MCF 10A (cell line): ENCODE data around the gene ST8SIA2. TPM values are rescaled to one million over a fixed set of nuclear protein-coding genes. Genes with fewer than 3 reads are reported as not detected.

Source experiments
- BruUV-seq: library from RNA; stranded (reverse); fragments of 400-500 nt; replicated peaks from 2 replicates; lab custom pipeline; 2021; lab: Mats Ljungman, UMichigan
- CTCF ChIA-PET: fragments of 300-600 bp; sonication (Branson Sonifier 250); formaldehyde crosslinking; extraction: SDS; loops from one replicate; lab custom pipeline; 2021; ENCODE audit warnings: antibody characterized with exemption, inconsistent platforms; lab: Yijun Ruan, JAX
- POLR2A ChIA-PET: fragments of 300-600, 350-650 bp; sonication (Branson Sonifier 250); formaldehyde crosslinking; extraction: SDS; loops from one replicate; lab custom pipeline; 2020; ENCODE audit warnings: antibody characterized with exemption, inconsistent platforms; lab: Yijun Ruan, JAX
- DNase-seq: peaks from one replicate; pipeline ENCODE4 v3.0.0-alpha.2; 2018; ENCODE audit not compliant: unreplicated experiment
- H3K27ac Mint-ChIP-seq: one replicate; pipeline ENCODE4 v1.8.0; 2022; ENCODE audit warnings: mild to moderate bottlenecking, low read depth, mixed read lengths; ENCODE audit not compliant: unreplicated experiment
- H3K27me3 Mint-ChIP-seq: one replicate; pipeline ENCODE4 v1.8.0; 2022; ENCODE audit warnings: mixed read lengths; ENCODE audit not compliant: insufficient read depth, unreplicated experiment
- H3K36me3 Mint-ChIP-seq: one replicate; pipeline ENCODE4 v1.8.0; 2022; ENCODE audit warnings: mild to moderate bottlenecking, moderate library complexity, mixed read lengths; ENCODE audit not compliant: insufficient read depth, unreplicated experiment
- H3K4me1 Mint-ChIP-seq: one replicate; pipeline ENCODE4 v1.8.0; 2022; ENCODE audit warnings: mixed read lengths; ENCODE audit not compliant: insufficient read depth, unreplicated experiment
- H3K4me3 Mint-ChIP-seq: one replicate; pipeline ENCODE4 v1.8.0; 2022; ENCODE audit warnings: mild to moderate bottlenecking, moderate library complexity, mixed read lengths; ENCODE audit not compliant: unreplicated experiment
- H3K9me3 Mint-ChIP-seq: one replicate; pipeline ENCODE4 v1.8.0; 2022; ENCODE audit warnings: mixed read lengths; ENCODE audit not compliant: unreplicated experiment
- intact Hi-C: fragments of 100-400 bp; cut with micrococcal nuclease; formaldehyde crosslinking; loops from 2 replicates; pipeline ENCODE4 v1.14.1; 2022
- total RNA-seq: library from RNA; stranded (reverse); gene quantifications from 2 replicates; pipeline ENCODE4 v1.2.3, GENCODE V29; 2022
- TF ChIP-seq, protein P1 (sequence below): fragments of 200-600 bp; IDR thresholded peaks from one replicate; pipeline ENCODE4 v1.8.0; 2022; ENCODE audit warnings: antibody characterized with exemption, mild to moderate bottlenecking; ENCODE audit not compliant: unreplicated experiment

ST8SIA2 gene
- total RNA-seq, 1 experiment from 2014 or later: not detected

DNA sequence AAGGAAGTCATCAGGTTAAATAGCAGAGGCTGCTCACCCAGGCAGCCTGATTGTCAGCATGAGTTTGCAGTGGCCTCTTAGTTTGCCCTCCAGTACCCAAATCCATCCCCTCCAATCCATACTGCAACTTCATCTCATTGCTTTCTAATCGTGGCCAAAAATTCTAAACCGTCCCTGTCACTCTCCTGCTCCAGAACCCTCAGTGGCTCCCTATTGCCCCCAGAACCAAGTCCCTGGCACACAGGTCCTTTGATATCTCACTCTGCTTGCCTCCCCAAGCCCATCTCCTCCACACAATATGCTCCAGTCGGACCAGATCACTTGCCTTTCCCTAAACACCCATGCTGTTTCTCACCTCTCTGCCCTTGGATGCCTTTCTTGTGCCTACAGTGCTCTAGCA, 49.7 kb downstream of the ST8SIA2 start:
- no peaks in the 10 kb centered on the region for H3K27me3 Mint-ChIP-seq
- no peak overlapping the region for H3K27ac Mint-ChIP-seq
- intact Hi-C loops: loop anchor here (10.0 kb wide), 1 partner anchor 51 kb away; no protein-coding TSS in a partner anchor
- DNase-seq: no peak
- ChIA-PET POLR2A (no interaction called here), CTCF (no interaction called here)
- H3K4me1 Mint-ChIP-seq: no peaks in the 10 kb centered on the region
- no peaks in the 10 kb centered on the region for H3K9me3 Mint-ChIP-seq
- TF ChIP-seq, protein P1, sequence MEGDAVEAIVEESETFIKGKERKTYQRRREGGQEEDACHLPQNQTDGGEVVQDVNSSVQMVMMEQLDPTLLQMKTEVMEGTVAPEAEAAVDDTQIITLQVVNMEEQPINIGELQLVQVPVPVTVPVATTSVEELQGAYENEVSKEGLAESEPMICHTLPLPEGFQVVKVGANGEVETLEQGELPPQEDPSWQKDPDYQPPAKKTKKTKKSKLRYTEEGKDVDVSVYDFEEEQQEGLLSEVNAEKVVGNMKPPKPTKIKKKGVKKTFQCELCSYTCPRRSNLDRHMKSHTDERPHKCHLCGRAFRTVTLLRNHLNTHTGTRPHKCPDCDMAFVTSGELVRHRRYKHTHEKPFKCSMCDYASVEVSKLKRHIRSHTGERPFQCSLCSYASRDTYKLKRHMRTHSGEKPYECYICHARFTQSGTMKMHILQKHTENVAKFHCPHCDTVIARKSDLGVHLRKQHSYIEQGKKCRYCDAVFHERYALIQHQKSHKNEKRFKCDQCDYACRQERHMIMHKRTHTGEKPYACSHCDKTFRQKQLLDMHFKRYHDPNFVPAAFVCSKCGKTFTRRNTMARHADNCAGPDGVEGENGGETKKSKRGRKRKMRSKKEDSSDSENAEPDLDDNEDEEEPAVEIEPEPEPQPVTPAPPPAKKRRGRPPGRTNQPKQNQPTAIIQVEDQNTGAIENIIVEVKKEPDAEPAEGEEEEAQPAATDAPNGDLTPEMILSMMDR: no peak
- no TSS peak for BruUV-seq
- no peak overlapping the region for H3K4me3 Mint-ChIP-seq
- no peaks in the 10 kb centered on the region for H3K36me3 Mint-ChIP-seq

DNA sequence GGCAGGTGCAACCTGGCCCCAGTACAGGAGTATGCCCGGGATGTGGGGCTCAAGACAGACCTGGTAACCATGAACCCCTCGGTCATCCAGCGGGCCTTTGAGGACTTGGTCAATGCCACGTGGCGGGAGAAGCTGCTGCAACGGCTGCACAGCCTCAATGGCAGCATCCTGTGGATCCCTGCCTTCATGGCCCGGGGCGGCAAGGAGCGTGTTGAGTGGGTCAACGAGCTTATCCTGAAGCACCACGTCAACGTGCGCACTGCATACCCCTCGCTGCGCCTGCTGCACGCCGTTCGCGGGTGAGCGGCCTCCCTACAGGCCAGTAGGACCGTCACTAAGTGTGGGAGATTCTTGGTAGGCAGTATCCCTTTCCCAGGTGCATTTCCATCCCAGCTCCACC, 51.0 kb downstream of the ST8SIA2 start:
- Mint-ChIP-seq H3K27ac (no peak overlapping the region), H3K4me1 (no peaks in the 10 kb centered on the region), H3K27me3 (no peaks in the 10 kb centered on the region), H3K9me3 (no peaks in the 10 kb centered on the region), H3K36me3 (no peaks in the 10 kb centered on the region), H3K4me3 (no peak overlapping the region)
- no peak for DNase-seq
- TF ChIP-seq, protein P1: no peak
- ChIA-PET CTCF (no interaction called here), POLR2A (no interaction called here)
- intact Hi-C loops: loop anchor here (10.0 kb wide), 1 partner anchor 50 kb away; no protein-coding TSS in a partner anchor
- BruUV-seq: no TSS peak

DNA sequence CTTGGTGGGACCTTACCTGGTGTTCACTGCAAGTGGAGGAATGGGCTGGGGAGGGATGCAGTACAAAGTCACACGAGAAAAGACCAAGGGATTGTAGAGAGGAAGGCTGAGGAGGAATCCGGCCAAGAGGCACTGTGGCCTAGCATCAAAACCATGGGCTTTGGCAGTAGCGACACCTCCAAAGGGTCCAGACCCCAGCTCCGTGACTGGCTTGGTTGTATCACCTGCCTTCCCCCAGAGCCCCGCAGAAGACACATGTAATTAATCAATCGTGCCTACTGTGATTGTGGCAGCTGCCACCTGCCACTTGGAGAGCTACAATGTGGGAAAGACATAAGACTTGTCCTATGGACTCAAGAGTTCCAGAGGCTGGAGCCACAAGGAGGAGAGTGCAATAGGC, 54.7 kb downstream of the ST8SIA2 start:
- POLR2A ChIA-PET: no interaction called here
- intact Hi-C loops: loop anchor here (10.0 kb wide), 1 partner anchor 46 kb away; no protein-coding TSS in a partner anchor
- Mint-ChIP-seq H3K9me3 (no peaks in the 10 kb centered on the region), H3K27me3 (no peaks in the 10 kb centered on the region), H3K4me1 (peaks cover 9% of the 10 kb centered on the region), H3K4me3 (no peak overlapping the region), H3K27ac (no peak overlapping the region), H3K36me3 (no peaks in the 10 kb centered on the region)
- CTCF ChIA-PET: no interaction called here
- no TSS peak for BruUV-seq
- TF ChIP-seq, protein P1: no peak
- no peak for DNase-seq

DNA sequence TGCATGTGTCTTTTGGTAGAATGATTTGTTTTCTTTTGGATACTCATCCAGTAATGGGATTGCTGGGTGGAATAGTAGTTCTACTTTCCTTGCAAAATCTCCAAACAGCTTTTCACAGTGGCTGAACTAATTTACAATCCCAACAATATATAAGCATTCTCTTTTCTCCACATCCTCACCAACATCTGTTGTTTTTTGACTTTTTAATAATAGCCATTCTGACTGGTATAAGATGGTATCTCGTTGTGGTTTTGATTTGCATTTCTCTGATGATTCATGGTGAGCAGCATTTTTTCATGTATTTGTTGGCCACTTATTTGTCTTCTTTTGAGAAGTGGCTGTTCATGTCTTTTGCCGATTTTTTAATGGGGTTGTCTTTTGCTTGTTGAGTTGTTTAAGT, 55.8 kb downstream of the ST8SIA2 start:
- TF ChIP-seq, protein P1: no peak
- no peaks in the 10 kb centered on the region for H3K27me3 Mint-ChIP-seq
- BruUV-seq: no TSS peak
- no peaks in the 10 kb centered on the region for H3K9me3 Mint-ChIP-seq
- H3K27ac Mint-ChIP-seq: no peak overlapping the region
- no peak overlapping the region for H3K4me3 Mint-ChIP-seq
- peaks cover 9% of the 10 kb centered on the region for H3K4me1 Mint-ChIP-seq
- intact Hi-C loops: loop anchor here (10.0 kb wide), 1 partner anchor 45 kb away; no protein-coding TSS in a partner anchor
- no peak for DNase-seq
- no peaks in the 10 kb centered on the region for H3K36me3 Mint-ChIP-seq
- POLR2A ChIA-PET: no interaction called here
- CTCF ChIA-PET: interaction anchor here (0.7 kb wide), 1 partner anchor 267 kb away, joined by 3 read pairs; no protein-coding TSS in a partner anchor
